GM10248 (cell line): ENCODE data around the gene SH3BP4.

Experiments used
- CTCF ChIA-PET: fragments of 300-600 bp; sonication (Branson Sonifier 250); formaldehyde crosslinking; extraction: SDS; loops from one replicate; lab custom pipeline; 2021; ENCODE audit warnings: antibody characterized with exemption; lab: Yijun Ruan, JAX
- POLR2A ChIA-PET: fragments of 350-650 bp; sonication (Branson Sonifier 250); formaldehyde crosslinking; extraction: SDS; loops from one replicate; lab custom pipeline; 2020; ENCODE audit warnings: antibody characterized with exemption; lab: Yijun Ruan, JAX
- DNase-seq: peaks from one replicate; pipeline ENCODE4 v3.0.0; 2012; ENCODE audit errors: extremely low spot score
- CTCF ChIP-seq: IDR thresholded peaks from 2 replicates; pipeline ENCODE4 v1.5.1; 2012; ENCODE audit warnings: mild to moderate bottlenecking, low read depth; ENCODE audit errors: extremely low read depth, missing control alignments, control extremely low read depth

The SH3BP4 gene

GRCh38 chr2:235094457-235094856, 142.6 kb downstream of the SH3BP4 start:
- ChIA-PET CTCF (no interaction called here), POLR2A (no interaction called here)
- DNase-seq = no peak
- TF ChIP-seq CTCF = no peak

- CTCF ChIA-PET = no interaction called here
- TF ChIP-seq CTCF = no peak
- POLR2A ChIA-PET = no interaction called here
- DNase-seq = no peak
Observed at GRCh38 chr2:235095569-235095968, 143.8 kb downstream of the SH3BP4 start.

- no peak for TF ChIP-seq CTCF
- CTCF ChIA-PET = no interaction called here
- no peak for DNase-seq
- POLR2A ChIA-PET = no interaction called here
Observed at GRCh38 chr2:235096447-235096846, 144.6 kb downstream of the SH3BP4 start.

GRCh38 chr2:235097196-235097595, 145.4 kb downstream of the SH3BP4 start:
- POLR2A ChIA-PET = no interaction called here
- CTCF ChIA-PET = no interaction called here
- no peak for DNase-seq
- no peak for TF ChIP-seq CTCF

GRCh38 chr2:235098269-235098668, 146.5 kb downstream of the SH3BP4 start:
- POLR2A ChIA-PET = no interaction called here
- DNase-seq = no peak
- CTCF ChIA-PET = interaction anchor here (1.4 to 1.7 kb wide), 2 partner anchors 9 to 12 kb away, joined by 4 read pairs; no protein-coding TSS in a partner anchor
- TF ChIP-seq CTCF = no peak

- TF ChIP-seq CTCF = no peak
- DNase-seq = no peak
- ChIA-PET POLR2A (no interaction called here), CTCF (interaction anchor here (1.4 to 1.7 kb wide), 2 partner anchors 8 to 11 kb away, joined by 4 read pairs; no protein-coding TSS in a partner anchor)
Observed at GRCh38 chr2:235098736-235099494, 147.1 kb downstream of the SH3BP4 start.

- ChIA-PET POLR2A (no interaction called here), CTCF (interaction anchor here (0.7 kb wide), 1 partner anchor 25 kb away, joined by 3 read pairs; no protein-coding TSS in a partner anchor)
- no peak for TF ChIP-seq CTCF
- DNase-seq = no peak
Observed at GRCh38 chr2:235102896-235103295, 151.1 kb downstream of the SH3BP4 start.
